ENCODE results near the gene VAV2. TPM values are rescaled to one million over a fixed set of nuclear protein-coding genes. Genes with fewer than 3 reads are reported as not detected.

VAV2 gene
- total and polyA plus RNA-seq, 7 donors, result 3.8 to 23.3 (median 7.2) TPM

- Histone ChIP-seq H3K4me1 (peaks cover 0 to 11% (median 4%) of the 10 kb centered on the region in 4 donors), H3K36me3 (peaks cover 0 to 7% (median 0%) of the 10 kb centered on the region in 4 donors), H3K27ac (no peak overlapping the region), H3K4me3 (no peak overlapping the region), H3K9me3 (no peaks in the 10 kb centered on the region), H3K27me3 (no peaks in the 10 kb centered on the region)
- no peak for DNase-seq
- intact Hi-C loops (cut with DNase I), result loop anchor here (10.0 kb wide), 1 partner anchor 301 kb away; no protein-coding TSS in a partner anchor
- 85 to 93% methylated on average over 27 of the region's 27 CpGs for WGBS, 2 donors
- TF ChIP-seq EP300 (IDR thresholded peaks at IDR 0.05) (no peak), POLR2A (IDR thresholded peaks at IDR 0.05) (no peak), POLR2AphosphoS5 (IDR thresholded peaks at IDR 0.05) (no peak), CTCF (IDR thresholded peaks at IDR 0.05) (no peak)
Measured at GRCh38 chr9:133794016-133794760, 197.9 kb downstream of the VAV2 start.

GRCh38 chr9:133793471-133793870, 198.7 kb downstream of the VAV2 start:
- no peak for DNase-seq
- no peak for TF ChIP-seq CTCF (IDR thresholded peaks at IDR 0.05)
- TF ChIP-seq POLR2AphosphoS5 (IDR thresholded peaks at IDR 0.05), result no peak
- no peak for TF ChIP-seq POLR2A (IDR thresholded peaks at IDR 0.05)
- no peak for TF ChIP-seq EP300 (IDR thresholded peaks at IDR 0.05)
- Histone ChIP-seq H3K27me3 (no peaks in the 10 kb centered on the region), H3K4me3 (no peak overlapping the region), H3K4me1 (peaks cover 0 to 12% (median 6%) of the 10 kb centered on the region in 4 donors), H3K36me3 (peaks cover 0 to 7% (median 0%) of the 10 kb centered on the region in 4 donors), H3K9me3 (no peaks in the 10 kb centered on the region), H3K27ac (no peak overlapping the region)
- intact Hi-C loops (cut with DNase I), result loop anchor here (1.0 to 10.0 kb wide), 2 partner anchors 201 to 301 kb away; no protein-coding TSS in a partner anchor
- 56 to 57% methylated on average over 13 of the region's 13 CpGs for WGBS, 2 donors

- H3K27me3 ChIP-seq, result no peaks in the 10 kb centered on the region
- intact Hi-C loops (cut with DNase I), result loop anchor here (1.0 to 10.0 kb wide), 2 partner anchors 201 to 302 kb away; no protein-coding TSS in a partner anchor
- peaks cover 0 to 13% (median 6%) of the 10 kb centered on the region in 4 donors for H3K4me1 ChIP-seq
- H3K4me3 ChIP-seq, result no peak overlapping the region
- H3K9me3 ChIP-seq, result no peaks in the 10 kb centered on the region
- 18 to 23% methylated on average over 22 of the region's 22 CpGs for WGBS, 2 donors
- TF ChIP-seq CTCF (IDR thresholded peaks at IDR 0.05), result peak; percentile 84 to 99 (median 96)
- TF ChIP-seq POLR2A (IDR thresholded peaks at IDR 0.05), result no peak
- no peak for TF ChIP-seq EP300 (IDR thresholded peaks at IDR 0.05)
- no peak for TF ChIP-seq POLR2AphosphoS5 (IDR thresholded peaks at IDR 0.05)
- no peak overlapping the region for H3K27ac ChIP-seq
- peak; percentile 88 for DNase-seq
- H3K36me3 ChIP-seq, result peaks cover 0 to 7% (median 0%) of the 10 kb centered on the region in 4 donors
Measured at GRCh38 chr9:133792721-133793470, 199.2 kb downstream of the VAV2 start.

- intact Hi-C loops (cut with DNase I), result loop anchor here (10.0 kb wide), 1 partner anchor 303 kb away; no protein-coding TSS in a partner anchor
- TF ChIP-seq POLR2AphosphoS5 (IDR thresholded peaks at IDR 0.05) (no peak), EP300 (IDR thresholded peaks at IDR 0.05) (no peak), CTCF (IDR thresholded peaks at IDR 0.05) (no peak), POLR2A (IDR thresholded peaks at IDR 0.05) (no peak)
- H3K36me3 ChIP-seq, result peaks cover 0 to 7% (median 0%) of the 10 kb centered on the region in 4 donors
- H3K4me1 ChIP-seq, result peaks cover 0 to 21% (median 6%) of the 10 kb centered on the region in 4 donors
- H3K27me3 ChIP-seq, result no peaks in the 10 kb centered on the region
- no peak overlapping the region for H3K27ac ChIP-seq
- no peak for DNase-seq
- no peak overlapping the region for H3K4me3 ChIP-seq
- H3K9me3 ChIP-seq, result no peaks in the 10 kb centered on the region
- WGBS, 2 donors, result 87 to 89% methylated on average over 18 of the region's 18 CpGs
Measured at GRCh38 chr9:133791735-133792649, 200.1 kb downstream of the VAV2 start.

All from sigmoid colon (tissue), 7 donors.